SK-N-MC (cell line): Measurements from ENCODE around the gene CRK.

Source experiments
- EZH2 ChIP-seq: fragments of 200-600 bp; sonication (generic); IDR thresholded peaks from one replicate; pipeline ENCODE4 v1.6.1; 2017; ENCODE audit warnings: antibody characterized with exemption
- POLR2AphosphoS5 ChIP-seq: IDR thresholded peaks from 2 replicates; pipeline ENCODE4 v1.6.1; 2012; ENCODE audit warnings: mild to moderate bottlenecking, low read depth, low read length, borderline replicate concordance

GRCh38 chr17:1497831-1498230, 41.8 kb upstream of the CRK start:
- TF ChIP-seq EZH2 (no peak), POLR2AphosphoS5 (no peak)
